Measurements from ENCODE around the gene C11orf87. TPM values are rescaled to one million over a fixed set of nuclear protein-coding genes. Genes with fewer than 3 reads are reported as not detected.

C11orf87 gene
- total and polyA plus RNA-seq, 2 of the 4 experiments (the other 2 are of a cell fraction): under 0.01 to 0.24 TPM

DNA sequence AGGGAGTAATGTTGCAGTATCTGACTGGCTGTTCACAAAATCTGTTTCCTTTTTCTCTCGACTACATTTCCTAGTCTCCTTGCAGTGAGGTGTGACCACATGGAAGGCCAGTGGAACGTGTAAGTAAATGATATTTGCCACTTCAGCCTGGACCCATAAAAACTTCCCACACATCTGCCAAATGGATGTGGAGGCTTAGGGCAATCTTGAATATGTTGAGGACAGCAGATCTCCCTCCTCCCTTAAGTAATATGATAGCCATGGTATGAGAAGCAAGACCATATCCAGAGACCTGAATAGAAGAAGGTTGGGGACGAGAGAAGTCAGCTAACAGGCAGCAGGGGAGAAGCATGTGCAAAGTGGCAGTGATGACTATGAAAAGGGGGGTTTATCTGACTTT, 33.0 kb upstream of the C11orf87 start:
- no peaks in the 10 kb centered on the region for H3K36me3 ChIP-seq (ENCODE audit: control insufficient read depth, insufficient read depth, low read length)
- no peak overlapping the region for H3K4me2 ChIP-seq (ENCODE audit: low read depth, low read length)
- no peak for ATAC-seq (ENCODE audit: low read depth)
- no peaks in the 10 kb centered on the region for H3K9me1 ChIP-seq (ENCODE audit: insufficient read depth, low read length)
- H2AK9ac ChIP-seq (replicated peaks; ENCODE audit: low read depth, low read length, poor library complexity): no peak overlapping the region
- no peaks in the 10 kb centered on the region for H3K27me3 ChIP-seq (ENCODE audit: control insufficient read depth, insufficient read depth, low read length)
- no peak overlapping the region for H4K91ac ChIP-seq (ENCODE audit: insufficient read depth, low read depth, low read length)
- no peak overlapping the region for H2BK15ac ChIP-seq (ENCODE audit: low read depth, low read length)
- no peak overlapping the region for H2BK5ac ChIP-seq (ENCODE audit: low read depth, low read length, poor library complexity, severe bottlenecking)
- no peak overlapping the region for H3K23ac ChIP-seq (ENCODE audit: low read depth, low read length)
- no CpG with 5 or more reads among the region's 3 CpGs for WGBS, 2 experiments (ENCODE audit: extremely low coverage in 2 of 2, insufficient read length in 1 of 2)
- no peak overlapping the region for H2BK120ac ChIP-seq (ENCODE audit: low read depth, low read length)
- BruUV-seq (replicated peaks): no TSS peak
- no peak overlapping the region for H3K4ac ChIP-seq (ENCODE audit: low read depth, low read length)
- no peak overlapping the region for H3K9ac ChIP-seq (ENCODE audit: low read depth, low read length)
- no peak overlapping the region for H4K5ac ChIP-seq (ENCODE audit: low read depth, low read length)
- H3K9me3 ChIP-seq (ENCODE audit: control insufficient read depth, insufficient read depth, low read length): no peaks in the 10 kb centered on the region
- no peaks in the 10 kb centered on the region for H4K20me1 ChIP-seq (ENCODE audit: insufficient read depth, low read length)
- H3K27ac ChIP-seq (ENCODE audit: insufficient read depth, low read length): no peak overlapping the region
- no peak for DNase-seq
- dilution Hi-C loops (cut with HindIII; ENCODE audit: low sequenced_read_pairs, unreplicated experiment) (no loop called here), in situ Hi-C loops (cut with MboI; ENCODE audit: low sequenced_read_pairs) (no loop called here), intact Hi-C loops (cut with micrococcal nuclease) (no loop called here)
- ChIA-PET POLR2A (ENCODE audit: unreplicated experiment) (no interaction called here), CTCF (no interaction called here)
- no peak overlapping the region for H3K14ac ChIP-seq (replicated peaks; ENCODE audit: low read depth, low read length)
- no peak overlapping the region for H2AK5ac ChIP-seq (ENCODE audit: low read depth, low read length)
- no peak for TF ChIP-seq NFE2L2 (IDR thresholded peaks at IDR 0.05; ENCODE audit: low read depth, low read length)
- H2BK20ac ChIP-seq (ENCODE audit: low read depth, low read length): no peak overlapping the region
- no peaks in the 10 kb centered on the region for H3K79me1 ChIP-seq (ENCODE audit: low read depth in 1 of 2, low read length in 2 of 2)
- no peak overlapping the region for H3K18ac ChIP-seq (ENCODE audit: low read depth, low read length)
- no peak overlapping the region for H3K4me3 ChIP-seq (ENCODE audit: insufficient read depth, low read depth, low read length)
- no peak overlapping the region for H4K8ac ChIP-seq (ENCODE audit: low read depth in 2 of 2, low read length in 2 of 2)
- no peaks in the 10 kb centered on the region for H3K4me1 ChIP-seq (ENCODE audit: control insufficient read depth, insufficient read depth, low read length)
- H3K56ac ChIP-seq (ENCODE audit: extremely low read depth, insufficient read depth, low read length): no peak overlapping the region
- no peak overlapping the region for H2AFZ ChIP-seq (replicated peaks; ENCODE audit: low read length, poor library complexity)

Measured in IMR-90 (cell line).